Stimulated activated naive CD4-positive, alpha-beta T cell (primary cell): Measurements from ENCODE around the gene EGFR.

Experiments used
- DNase-seq, 6 experiments: peaks; one replicate each; lab custom pipeline; 2025; lab: John Stamatoyannopoulos, UW

The EGFR gene

DNA sequence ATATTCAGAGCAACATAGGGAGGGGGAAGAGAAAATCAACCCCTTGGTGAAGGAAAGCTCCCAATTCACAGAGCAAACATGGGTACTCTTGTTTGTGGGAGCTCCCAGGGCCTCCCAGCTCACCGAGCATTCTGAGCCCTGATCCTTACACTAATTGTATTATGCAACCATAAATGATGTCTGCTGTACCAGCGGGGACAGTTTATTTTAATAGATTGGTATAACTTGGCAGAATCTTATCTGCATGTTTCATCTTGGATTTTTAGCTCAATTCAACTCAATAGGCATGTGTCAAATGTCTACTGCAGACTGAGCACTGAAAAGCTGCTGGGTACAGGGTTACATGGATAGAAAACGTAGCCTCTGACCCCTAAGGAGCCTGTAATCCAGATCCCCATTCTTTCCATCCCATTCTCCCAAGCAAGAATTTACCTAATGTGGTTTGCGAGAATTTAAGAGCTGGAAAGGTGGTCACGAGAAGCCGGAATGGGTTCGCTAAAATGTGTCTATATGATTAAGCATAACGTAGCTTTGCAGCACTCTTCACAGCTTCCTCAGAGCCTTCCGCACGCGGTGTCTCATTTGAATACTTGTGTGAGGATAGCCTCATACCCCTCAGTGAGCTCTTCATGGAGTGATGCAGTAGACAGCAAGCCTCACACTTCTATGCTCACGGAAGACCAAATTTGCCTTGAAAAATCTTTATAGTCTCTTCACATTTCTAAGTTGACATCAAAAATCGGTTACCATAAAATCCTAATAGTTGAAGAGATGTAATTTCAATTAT, 18.3 kb downstream of the EGFR start:
- no peak for DNase-seq

DNA sequence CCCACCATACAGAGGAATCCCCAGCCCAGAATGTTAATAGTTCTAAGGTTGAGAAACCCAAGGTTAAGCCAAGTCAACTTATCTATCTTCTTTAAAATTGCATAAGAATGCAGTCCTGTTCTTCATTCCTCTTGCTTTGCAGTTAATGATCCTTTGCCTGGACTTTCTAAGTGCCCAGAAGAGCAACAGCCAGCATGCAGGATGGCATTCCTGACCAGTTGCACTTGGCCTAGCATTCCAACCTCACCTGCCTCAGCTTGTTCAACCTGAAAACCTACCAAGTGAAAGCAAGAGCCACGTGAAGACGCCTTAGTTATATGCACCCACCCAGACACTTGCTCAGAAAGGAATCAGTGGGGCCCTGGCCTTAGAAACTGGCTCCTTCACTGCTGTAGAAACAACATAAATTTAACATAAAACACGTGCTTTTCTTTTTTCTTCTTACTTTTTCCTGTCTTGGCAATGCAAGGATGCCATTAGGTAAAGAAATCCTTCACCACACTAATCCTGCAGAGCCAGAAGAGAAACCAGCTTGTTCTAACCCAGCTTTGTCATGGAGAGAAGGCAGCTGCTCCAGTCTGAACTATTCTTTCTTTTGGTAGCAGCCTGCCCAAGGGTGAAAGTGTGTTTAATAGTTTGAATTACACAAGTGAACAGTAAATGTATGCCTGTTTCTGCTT, 25.0 kb downstream of the EGFR start:
- DNase-seq: no peak

DNA sequence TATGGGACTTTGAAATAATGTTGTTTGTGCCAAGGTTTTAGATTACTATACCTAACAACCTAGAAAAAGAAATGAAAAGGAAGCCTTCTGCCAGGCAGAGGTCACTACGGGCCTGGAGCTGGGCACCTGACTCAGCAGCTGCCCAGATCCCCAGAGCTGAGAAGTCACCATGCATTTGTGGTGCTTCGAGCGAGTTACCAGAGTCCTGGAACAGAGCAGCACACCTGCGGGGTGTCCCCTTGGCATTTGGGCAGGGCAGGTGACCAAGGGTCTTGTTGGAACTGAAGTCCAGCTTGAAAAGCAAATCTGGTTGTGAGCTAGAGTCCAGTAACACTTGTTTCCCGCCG, 25.5 kb downstream of the EGFR start:
- no peak for DNase-seq

DNA sequence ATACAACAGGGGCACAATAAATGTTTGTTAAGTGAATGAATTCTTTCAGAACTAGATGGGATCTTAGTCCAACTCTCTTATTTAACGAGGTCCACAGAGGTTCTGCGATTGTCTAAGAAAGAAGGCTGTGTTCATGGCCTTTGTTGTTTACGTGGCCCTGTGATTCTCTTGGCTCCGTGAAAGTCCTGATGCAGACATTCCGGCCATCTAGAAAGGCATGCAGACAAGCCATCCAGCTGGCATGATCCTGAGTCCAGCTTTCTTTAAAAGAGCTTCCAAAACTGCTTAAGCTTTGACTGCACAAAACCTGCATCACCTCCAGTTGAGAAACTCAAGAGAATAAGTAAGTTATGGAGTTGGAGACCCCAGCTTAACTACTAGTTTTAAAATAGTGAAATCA, 26.0 kb downstream of the EGFR start:
- DNase-seq: no peak

DNA sequence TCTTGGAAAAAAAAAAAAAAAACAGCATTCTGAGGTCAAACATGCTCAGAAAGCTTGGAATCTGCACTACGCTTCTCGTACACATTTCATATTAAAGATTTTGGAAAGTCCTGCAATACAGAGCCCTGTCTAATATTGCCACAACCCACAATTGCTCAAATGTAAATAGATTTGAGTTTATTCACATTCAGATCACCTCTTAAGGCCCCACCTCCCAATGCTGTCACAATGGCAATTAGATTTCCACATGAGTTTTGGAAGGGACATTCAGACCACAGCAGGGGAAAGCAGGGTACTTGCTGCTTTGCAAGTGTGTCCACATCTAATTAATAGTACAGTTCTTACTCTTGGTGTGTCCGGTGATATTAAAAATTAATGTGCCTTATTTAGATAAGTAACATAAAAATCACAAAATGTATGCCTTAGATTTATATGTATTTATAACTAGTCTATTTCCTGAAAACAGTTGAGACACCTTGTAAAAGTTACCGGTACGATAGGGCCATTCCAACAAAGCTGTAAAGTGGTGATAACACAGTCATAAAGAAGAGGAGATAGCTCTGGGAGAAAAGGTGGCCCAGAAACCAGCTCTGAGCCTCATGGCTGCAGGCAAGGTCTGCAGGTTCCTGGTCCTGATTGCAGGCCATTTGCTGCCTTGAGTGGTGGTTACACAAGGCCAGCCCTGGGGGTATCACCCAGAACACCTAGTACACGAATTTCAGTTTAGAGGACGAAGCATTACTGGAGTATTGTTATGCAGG, 27.9 kb downstream of the EGFR start:
- DNase-seq: no peak

DNA sequence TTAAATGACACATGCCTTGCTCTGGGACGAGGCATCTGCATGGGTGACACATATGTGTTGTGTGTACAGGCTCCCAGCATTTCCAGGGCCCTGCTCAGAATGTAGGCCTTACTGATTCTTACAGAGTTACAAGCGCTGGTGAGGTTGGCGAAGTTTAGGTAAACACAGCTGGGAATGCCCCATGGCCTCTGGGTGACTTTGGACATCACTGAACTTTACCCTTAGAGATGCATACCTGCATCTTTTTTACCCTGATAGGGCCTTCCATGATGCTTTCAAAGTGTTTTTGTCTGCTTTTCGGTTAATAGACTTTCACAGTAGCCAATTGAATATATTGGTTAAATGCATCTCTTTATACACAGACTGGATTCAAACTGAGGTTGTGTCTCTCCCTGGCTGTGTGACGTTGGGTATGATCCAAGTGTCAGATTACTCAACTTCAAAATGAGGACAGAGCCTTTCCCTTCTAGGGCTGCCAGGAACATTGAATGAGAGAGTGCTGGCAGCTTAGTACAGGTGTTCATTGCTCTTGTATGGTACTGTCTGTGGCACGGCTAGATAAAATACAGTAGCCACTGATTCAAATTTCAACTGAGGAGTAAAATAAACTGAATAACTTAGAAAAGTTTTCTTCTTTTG, 29.5 kb downstream of the EGFR start:
- no peak for DNase-seq

DNA sequence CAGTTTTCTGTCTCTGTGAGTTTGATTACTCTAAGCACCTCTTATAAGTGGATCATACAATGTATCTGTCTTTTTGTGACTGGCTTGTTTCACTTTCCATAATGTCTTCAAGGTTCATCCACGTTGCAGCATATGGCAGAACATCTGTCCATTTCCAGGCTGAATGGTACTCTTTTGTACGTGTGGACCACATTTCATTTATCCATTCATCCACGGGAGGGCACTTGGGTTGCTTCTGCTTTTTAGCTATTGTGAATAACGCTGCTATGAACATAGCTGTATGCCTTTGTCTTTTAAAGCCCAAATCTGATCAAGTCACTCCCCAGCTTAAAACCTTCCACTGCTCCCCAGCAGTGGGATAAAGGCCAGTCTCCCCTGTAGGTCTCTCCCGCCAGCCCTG, 31.5 kb downstream of the EGFR start:
- DNase-seq: no peak

DNA sequence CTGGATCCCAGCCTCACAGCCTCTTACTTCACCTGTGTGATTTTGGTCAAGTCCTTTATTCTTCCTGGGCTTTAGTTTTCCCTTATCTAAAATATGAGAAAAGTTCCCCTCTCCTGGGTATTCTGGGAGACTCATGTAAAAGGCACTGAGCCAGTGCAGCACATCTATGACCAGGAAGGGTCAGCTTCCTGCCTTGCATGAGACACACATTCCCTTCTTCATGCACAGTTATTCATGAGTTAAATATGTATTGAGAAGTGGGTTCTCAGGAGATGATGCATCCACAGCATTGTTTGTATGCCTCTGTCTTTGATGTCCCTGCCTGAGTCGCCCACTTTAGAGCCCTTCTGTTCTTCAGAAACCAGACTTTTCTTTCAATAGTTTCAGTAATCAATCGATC, 33.3 kb downstream of the EGFR start:
- no peak for DNase-seq

DNA sequence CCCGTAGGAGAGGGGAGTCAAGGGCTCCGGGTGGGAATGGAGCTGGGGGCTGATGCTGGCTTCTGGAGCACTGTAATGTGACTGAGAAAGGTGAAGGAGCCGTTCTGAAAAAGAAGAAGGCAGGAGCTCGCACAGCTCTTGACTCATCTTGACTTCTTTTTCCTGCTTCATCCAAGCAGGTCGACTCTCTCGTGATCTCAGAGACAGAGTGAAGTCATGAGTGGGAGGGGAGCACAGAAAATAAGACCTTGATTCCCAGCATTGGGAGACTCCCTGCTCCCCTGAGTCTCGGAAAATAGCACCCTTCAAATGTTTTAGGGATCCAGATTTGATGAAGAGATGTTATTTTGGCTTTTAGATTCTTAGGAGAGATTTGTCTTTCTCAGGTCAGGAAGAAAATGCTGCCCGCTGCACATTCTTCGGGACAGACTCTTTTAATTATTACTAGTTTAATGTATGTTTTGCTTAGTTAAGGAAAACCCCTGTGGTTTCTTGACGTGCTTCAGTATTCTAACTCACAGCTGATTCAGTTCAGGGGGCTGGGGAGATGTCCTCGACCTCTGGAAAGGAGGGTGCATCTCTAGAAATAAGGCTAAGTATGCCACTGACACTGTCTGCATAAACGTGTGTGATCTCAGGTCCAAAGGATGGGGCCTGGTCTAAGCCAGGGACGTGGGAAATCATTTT, 34.1 kb downstream of the EGFR start:
- DNase-seq: no peak

DNA sequence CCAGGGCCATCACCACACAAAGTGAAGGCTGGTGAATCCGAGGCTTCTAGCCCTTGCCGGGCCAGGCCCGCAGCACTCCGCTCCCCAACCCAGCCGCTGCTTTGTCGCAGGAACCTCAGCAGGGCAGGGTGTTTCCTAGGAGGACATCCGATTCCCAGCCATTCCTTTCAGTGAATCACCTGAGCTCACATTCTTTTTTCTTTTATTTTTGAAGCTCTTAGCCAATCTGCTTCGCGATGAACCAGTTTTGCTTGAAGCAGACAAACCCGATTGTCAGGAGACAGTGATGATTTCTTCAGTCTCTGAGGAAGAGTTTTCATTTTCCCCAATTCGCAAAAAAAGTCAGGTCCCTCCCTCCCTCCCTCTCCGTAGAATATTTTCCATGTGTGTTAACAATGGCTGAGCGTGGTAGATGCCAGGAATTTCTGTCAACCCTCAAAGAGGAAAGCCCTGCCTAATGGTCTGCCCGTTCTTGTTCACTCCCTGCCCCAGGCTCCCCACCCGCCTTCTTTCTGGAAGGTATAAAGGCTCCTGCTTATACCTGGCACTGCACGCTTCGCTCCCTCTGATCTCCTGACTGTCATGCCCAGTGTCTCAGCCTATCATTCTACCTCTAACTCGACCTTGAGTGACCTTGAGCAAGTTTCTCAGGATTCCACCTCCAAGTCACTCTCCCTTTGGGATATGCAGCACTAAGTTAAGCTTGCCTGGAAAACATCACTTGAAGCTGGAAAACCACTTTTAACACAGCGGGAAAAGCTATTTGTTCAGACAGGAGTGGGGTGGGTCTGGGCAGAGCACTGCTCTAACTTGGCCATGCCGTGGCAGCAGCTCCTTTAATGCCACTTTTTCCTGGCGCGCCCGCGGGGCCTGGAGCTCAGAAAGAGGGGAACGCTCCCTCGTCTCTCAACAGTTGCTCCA, 35.1 kb downstream of the EGFR start:
- DNase-seq: no peak

DNA sequence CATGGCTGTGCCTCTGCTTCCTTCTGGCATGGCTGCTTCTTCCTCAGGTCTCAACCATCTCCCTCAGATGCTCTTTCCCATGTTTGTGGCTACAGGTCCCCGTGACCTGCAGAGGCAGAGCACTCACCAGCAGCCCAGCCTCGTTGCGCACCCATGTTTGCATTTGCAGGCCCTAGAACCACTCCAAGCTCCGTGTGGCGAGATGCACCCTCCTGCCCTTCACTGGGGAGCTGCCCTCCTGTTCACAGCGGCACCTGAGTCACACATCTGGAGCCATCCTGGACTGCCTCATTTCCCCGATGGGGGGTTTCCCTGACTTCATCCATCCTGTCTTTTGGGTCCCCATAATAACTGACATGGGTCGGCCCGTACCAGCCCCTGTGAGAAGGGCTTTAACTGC, 35.9 kb downstream of the EGFR start:
- DNase-seq: no peak

DNA sequence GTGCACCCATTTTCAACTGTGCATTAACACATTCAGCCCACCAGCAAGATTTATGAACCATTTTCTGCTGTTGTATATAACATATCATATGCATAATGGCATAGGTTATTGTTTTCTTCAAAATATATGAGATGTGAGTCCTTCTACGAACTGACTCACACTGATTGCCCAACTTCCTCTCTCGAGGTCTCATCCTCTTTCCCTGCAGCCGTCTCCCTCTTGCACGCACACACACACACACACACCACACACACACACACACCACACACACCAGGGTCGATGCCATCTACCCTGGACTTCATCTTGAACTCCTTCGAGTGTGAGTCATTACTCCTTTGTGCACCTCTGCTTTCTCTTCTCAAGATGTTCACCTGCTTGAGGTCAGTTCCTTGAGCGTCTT, 36.7 kb downstream of the EGFR start:
- no peak for DNase-seq

DNA sequence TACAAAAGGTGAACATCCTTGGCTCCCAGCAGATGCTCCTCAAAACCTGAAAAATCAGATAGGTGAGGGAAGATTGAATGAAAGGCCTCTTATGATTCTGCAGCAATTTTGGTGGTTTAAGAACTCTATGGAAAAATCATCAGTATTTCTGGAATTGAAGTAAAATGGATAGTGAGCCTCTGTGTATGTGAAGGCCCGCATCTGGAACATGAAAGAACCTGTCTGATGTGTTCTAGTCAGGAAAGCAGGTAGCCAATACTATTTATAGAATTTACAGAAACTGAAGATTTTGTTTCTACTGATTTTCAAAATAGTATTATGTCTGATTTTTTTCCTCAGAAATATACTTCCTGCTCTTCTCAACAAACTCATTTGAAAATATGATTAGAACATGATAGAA, 37.3 kb downstream of the EGFR start:
- no peak for DNase-seq

DNA sequence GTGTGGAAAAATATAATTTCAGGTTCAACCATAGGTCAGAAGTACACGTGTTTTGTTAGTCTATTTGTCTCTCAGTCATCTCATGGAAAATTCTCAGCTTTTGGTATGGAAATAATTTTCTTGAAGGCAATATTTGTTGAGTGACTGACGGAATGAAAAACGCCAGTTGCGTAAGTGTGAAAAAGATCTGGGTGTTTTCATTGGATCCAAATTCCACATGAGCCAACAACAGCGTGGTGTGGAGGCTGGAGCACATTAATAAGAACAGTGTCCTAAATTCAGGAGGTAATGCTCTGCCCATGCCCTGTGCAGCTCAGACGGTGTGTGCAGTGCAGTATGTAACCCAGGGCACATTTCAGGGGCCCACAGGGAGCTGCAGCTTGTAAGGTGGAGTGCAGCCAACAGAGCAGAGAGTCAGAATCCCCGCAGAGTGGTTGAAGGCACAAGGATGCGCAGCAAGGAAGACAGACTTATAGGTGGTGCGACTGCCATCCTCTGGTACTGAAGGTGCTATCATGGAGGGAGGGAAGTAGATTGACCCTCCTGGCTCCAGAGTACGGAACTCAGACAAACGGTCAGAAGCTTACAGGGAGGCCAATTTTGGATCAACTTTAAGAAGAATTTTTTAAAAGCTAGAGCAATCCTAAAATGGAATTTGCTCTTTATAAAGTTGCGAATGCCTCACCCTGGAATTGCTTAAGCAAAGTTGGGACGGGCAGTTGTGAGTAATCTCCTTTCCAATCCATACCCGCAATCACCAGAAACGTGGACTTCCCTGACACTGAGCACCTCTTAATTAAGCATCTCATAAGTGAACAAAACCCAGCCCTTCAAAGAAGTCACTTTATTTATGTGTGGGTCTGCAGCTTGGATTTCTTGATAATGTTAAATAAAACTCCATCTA, 38.0 kb downstream of the EGFR start:
- no peak for DNase-seq

DNA sequence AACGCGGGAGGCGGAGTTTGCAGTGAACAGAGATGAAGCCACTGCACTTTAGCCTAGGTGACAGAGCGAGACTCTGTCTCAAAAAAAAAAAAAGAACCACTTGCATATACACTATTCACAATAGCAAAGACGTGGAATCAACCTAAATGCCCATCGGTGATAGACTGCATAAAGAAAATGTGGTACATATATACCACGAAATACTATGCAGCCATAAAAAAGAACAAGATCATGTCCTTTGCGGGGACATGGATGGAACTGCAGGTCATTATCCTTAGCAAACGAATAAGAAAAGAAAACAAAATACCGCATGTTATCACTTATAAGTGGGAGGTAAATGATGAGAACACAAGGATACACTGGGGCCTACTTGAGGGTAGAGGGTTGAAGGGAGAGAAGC, 39.5 kb downstream of the EGFR start:
- DNase-seq: no peak

DNA sequence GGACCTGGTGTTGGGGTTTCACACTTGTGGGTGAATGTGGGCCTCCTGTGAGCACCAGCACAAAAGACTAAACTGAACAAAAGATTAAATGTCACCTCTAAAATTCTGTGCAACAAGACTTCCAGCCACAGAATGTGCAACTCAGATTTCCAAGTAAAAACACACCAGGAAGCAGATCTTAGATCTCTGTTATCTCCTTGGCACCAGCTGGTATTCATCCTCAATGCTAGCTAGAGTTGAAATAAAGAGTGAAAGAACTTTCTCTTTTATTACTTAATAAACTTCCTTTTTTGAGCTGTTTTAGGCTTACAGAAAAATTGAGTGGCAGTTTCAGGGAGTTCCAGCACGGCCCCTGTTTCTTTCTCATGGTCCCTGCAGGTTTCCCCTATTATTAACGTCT, 40.2 kb downstream of the EGFR start:
- no peak for DNase-seq

DNA sequence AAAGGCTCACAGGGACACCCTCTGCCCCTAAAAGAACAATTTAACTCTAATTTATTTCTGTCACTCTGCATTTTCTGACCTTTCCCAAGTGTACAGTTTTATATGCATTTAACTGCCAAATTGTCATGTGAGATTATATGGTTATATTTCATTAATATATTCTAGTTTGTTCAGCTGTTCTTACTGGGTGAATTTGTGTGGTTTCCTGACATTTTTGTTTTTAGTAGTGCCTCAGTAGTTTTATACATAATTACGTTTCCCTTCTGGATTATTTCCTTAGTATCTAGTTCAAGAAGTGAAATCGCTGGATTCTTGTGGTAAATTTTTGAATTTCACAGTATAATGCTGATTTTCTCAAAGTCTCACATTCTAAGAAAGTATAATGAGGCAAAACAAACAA, 41.3 kb downstream of the EGFR start:
- DNase-seq: no peak

DNA sequence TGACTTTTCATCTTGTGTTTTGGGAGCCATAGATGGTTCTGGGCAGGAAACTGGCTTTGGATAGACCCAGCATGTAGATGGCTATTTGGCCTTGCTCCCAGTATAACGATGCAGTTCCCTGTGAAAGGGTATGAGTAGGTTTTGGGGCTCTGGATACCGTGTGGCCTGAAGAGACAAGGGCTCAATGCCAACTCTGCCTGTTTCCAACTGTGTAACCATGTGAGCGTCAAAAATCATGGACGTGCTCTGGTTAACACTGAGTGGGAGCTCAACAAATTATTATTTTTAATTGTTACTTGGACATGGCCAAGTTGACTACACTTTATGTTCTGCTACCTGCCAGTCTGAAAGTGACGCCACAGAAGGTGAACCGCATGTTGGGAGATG, 41.8 kb downstream of the EGFR start:
- DNase-seq: no peak

DNA sequence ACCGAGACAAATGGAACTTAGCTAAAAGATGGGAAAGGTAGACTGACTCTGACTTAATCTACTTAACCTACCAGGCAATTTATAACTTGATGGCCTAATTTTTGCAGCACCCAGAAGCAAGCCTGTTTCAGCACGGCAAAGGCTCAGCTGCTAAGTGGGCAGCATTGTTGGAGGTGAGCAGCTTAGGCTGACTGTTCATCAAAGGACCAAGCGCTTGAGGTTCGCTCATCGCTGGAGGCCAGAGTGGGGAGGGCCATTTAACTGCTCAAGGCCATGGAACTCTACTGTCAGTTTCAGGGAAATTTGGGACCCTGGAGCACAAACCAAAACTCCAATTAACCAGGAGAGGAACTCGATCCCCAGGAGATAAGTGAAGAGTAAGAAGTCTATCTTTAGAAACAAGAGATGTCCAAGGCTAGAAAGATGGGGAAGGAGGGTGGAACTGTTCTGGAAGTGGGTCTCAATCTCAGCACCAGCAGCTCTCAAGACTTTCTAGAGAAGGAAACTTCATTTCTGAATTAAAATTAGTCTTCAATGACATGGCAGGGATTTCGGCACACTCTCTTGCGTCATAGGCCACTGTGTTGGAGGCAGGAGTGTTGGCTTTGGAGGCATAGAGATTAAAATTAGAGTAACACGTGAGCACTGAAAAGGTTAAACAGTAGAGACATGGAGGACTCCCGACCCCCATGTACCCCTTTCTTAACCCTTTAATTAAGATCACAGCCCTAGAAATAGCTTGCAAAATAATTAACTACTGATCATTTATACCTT, 43.1 kb downstream of the EGFR start:
- no peak for DNase-seq
